Measurements from ENCODE around the gene WFDC2.

DNA sequence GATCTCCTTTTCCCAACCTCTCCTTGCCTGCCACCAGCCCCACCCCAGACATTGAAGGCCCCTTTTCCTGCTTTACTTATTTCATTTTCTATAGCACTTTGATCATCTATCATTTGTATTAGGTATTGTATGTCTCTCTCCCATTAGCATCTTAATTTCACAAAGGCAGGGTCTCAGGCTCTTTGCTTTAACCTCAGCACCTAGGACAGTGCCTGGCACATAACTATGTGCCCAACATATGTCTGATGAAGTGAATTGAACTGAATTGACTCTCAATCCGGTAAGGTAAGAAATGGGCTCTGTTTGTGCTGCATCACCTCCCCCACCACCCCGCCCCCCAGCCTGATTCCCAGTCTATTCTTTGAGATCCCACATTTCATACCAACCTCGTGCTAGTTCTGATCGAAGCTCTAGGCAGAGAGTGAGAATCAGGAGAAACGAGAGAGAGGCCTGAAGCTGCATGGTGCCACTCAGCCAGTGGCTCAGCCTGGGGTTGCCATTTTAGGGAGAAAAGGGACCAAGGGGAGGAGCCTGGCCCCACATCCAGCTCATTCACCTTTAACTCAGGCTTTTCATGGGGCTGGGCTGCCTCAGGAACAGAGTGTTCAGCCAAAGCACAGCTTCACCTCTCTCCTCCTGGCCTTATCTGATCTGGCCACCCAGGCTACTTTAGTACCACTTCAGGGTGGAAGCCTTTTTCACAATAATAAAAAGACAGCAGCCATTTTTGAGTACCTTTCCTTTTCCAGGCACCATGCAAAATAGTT, 45.8 kb downstream of the WFDC2 start, which contains the start of gene SPINT3:
- TF ChIP-seq, protein P1, sequence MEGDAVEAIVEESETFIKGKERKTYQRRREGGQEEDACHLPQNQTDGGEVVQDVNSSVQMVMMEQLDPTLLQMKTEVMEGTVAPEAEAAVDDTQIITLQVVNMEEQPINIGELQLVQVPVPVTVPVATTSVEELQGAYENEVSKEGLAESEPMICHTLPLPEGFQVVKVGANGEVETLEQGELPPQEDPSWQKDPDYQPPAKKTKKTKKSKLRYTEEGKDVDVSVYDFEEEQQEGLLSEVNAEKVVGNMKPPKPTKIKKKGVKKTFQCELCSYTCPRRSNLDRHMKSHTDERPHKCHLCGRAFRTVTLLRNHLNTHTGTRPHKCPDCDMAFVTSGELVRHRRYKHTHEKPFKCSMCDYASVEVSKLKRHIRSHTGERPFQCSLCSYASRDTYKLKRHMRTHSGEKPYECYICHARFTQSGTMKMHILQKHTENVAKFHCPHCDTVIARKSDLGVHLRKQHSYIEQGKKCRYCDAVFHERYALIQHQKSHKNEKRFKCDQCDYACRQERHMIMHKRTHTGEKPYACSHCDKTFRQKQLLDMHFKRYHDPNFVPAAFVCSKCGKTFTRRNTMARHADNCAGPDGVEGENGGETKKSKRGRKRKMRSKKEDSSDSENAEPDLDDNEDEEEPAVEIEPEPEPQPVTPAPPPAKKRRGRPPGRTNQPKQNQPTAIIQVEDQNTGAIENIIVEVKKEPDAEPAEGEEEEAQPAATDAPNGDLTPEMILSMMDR (IDR thresholded peaks at IDR 0.05) = no peak
- no peak for TF ChIP-seq POLR2A (IDR thresholded peaks at IDR 0.05)
